GM12874 (cell line): Measurements from ENCODE around the gene EXOC3L2.

Experiments used
- CTCF ChIP-seq: IDR thresholded peaks from 2 replicates; pipeline ENCODE4 v1.5.1; 2011; ENCODE audit warnings: low read depth, mild to moderate bottlenecking, control low read depth, low read length, moderate library complexity; ENCODE audit not compliant: insufficient read depth

EXOC3L2 gene

GRCh38 chr19:45254044-45254531, 8.9 kb upstream of the EXOC3L2 start:
- peak; percentile 52 for TF ChIP-seq CTCF

GRCh38 chr19:45253396-45254027, 8.3 kb upstream of the EXOC3L2 start:
- TF ChIP-seq CTCF: no peak

GRCh38 chr19:45251452-45252354, 6.5 kb upstream of the EXOC3L2 start:
- TF ChIP-seq CTCF: no peak

GRCh38 chr19:45250832-45251451, 5.7 kb upstream of the EXOC3L2 start, which contains the start of gene MARK4:
MARK4 (plus strand) TSS chr19:45251271; CDS start chr19:45251589, 318 bp downstream.
- no peak for TF ChIP-seq CTCF

GRCh38 chr19:45250216-45250831, 5.1 kb upstream of the EXOC3L2 start:
- TF ChIP-seq CTCF: no peak

GRCh38 chr19:45249261-45250033, 4.2 kb upstream of the EXOC3L2 start:
- TF ChIP-seq CTCF: no peak
